NB4 (cell line): ENCODE data around the gene ATIC.

ENCODE experiments used
- DNase-seq: peaks from one replicate; pipeline ENCODE4 v3.0.0; 2010; ENCODE audit warnings: low read depth
- H3K4me3 ChIP-seq: one replicate; pipeline ENCODE4 v1.5.1; 2011; ENCODE audit warnings: mild to moderate bottlenecking, low read depth, low read length, moderate library complexity
- CTCF ChIP-seq: IDR thresholded peaks from one replicate; pipeline ENCODE4 v1.5.1; 2012; ENCODE audit warnings: low read depth, low read length
- MAX ChIP-seq: IDR thresholded peaks from 2 replicates; pipeline ENCODE4 v1.6.1; 2011; ENCODE audit warnings: low read depth, low read length
- MYC ChIP-seq: IDR thresholded peaks from 2 replicates; pipeline ENCODE4 v1.6.1; 2011; ENCODE audit warnings: low read depth, low read length
- POLR2A ChIP-seq: IDR thresholded peaks from 2 replicates; pipeline ENCODE4 v1.6.1; 2011; ENCODE audit warnings: mild to moderate bottlenecking; ENCODE audit not compliant: insufficient read length; ENCODE audit errors: extremely low read depth

Gene ATIC

GRCh38 chr2:215363461-215364156, 51.8 kb downstream of the ATIC start:
- no peak for TF ChIP-seq MAX
- DNase-seq: no peak
- no peak overlapping the region for H3K4me3 ChIP-seq

- H3K4me3 ChIP-seq: no peak overlapping the region
- no peak for DNase-seq
- no peak for TF ChIP-seq MAX
Observed at GRCh38 chr2:215364157-215365155, 52.6 kb downstream of the ATIC start.

GRCh38 chr2:215365184-215365658, 53.4 kb downstream of the ATIC start:
- no peak overlapping the region for H3K4me3 ChIP-seq
- DNase-seq: no peak
- no peak for TF ChIP-seq MYC
- no peak for TF ChIP-seq POLR2A
- TF ChIP-seq CTCF: no peak
- TF ChIP-seq MAX: no peak

- TF ChIP-seq CTCF (no peak), MYC (no peak), POLR2A (no peak), MAX (no peak)
- no peak for DNase-seq
- no peak overlapping the region for H3K4me3 ChIP-seq
Observed at GRCh38 chr2:215366440-215367032, 54.7 kb downstream of the ATIC start.

- H3K4me3 ChIP-seq: no peak overlapping the region
- no peak for TF ChIP-seq MAX
- no peak for TF ChIP-seq POLR2A
- TF ChIP-seq MYC: no peak
- TF ChIP-seq CTCF: no peak
- DNase-seq: no peak
Observed at GRCh38 chr2:215367662-215368492, 56.0 kb downstream of the ATIC start.

GRCh38 chr2:215368493-215368809, 56.6 kb downstream of the ATIC start:
- no peak for DNase-seq
- no peak overlapping the region for H3K4me3 ChIP-seq
- TF ChIP-seq CTCF (no peak), MAX (no peak), MYC (no peak), POLR2A (no peak)
